Measurements from ENCODE around the gene CCDC157.
"Not testable (repeated sequence)": the region's sequence is repeated elsewhere in the genome, so short reads cannot be mapped to it uniquely, and the experiment has no call there.

Gene CCDC157

DNA sequence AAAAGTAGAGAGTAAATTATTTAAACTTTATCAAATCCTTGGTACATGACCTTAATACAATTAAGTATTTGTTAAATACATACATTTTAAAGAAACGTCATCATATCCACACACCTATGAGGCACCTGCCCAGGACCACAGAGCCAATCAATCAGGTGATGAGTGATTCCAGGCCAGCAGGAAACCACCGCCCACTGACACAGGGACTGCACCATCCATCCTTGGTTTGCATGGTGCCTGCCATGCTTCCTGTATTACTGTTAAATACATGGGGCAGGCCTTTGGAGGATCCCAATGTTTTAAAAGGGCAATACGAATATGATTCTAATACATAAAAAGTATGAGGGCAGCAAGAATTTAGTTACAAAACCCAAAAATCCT lies 23.1 kb upstream of the CCDC157 start:
- Histone ChIP-seq H2AFZ (no peak overlapping the region), H3K27me3 (ENCODE audit: control insufficient read depth, insufficient read depth, low read length) (no peaks in the 10 kb centered on the region), H3K4me2 (ENCODE audit: low read length) (no peak overlapping the region), H3K27ac (no peak overlapping the region), H3K4me1 (no peaks in the 10 kb centered on the region), H3K36me3 (ENCODE audit: control insufficient read depth, insufficient read depth, low read length) (no peaks in the 10 kb centered on the region), H3K9me3 (ENCODE audit: control insufficient read depth, low read length) (no peaks in the 10 kb centered on the region), H3K9ac (no peak overlapping the region), H3K79me2 (no peaks in the 10 kb centered on the region), H3K4me3 (ENCODE audit: low read depth, low read length) (no peak overlapping the region)
- TF ChIP-seq, protein P1, sequence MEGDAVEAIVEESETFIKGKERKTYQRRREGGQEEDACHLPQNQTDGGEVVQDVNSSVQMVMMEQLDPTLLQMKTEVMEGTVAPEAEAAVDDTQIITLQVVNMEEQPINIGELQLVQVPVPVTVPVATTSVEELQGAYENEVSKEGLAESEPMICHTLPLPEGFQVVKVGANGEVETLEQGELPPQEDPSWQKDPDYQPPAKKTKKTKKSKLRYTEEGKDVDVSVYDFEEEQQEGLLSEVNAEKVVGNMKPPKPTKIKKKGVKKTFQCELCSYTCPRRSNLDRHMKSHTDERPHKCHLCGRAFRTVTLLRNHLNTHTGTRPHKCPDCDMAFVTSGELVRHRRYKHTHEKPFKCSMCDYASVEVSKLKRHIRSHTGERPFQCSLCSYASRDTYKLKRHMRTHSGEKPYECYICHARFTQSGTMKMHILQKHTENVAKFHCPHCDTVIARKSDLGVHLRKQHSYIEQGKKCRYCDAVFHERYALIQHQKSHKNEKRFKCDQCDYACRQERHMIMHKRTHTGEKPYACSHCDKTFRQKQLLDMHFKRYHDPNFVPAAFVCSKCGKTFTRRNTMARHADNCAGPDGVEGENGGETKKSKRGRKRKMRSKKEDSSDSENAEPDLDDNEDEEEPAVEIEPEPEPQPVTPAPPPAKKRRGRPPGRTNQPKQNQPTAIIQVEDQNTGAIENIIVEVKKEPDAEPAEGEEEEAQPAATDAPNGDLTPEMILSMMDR (IDR thresholded peaks at IDR 0.05) = no peak

DNA sequence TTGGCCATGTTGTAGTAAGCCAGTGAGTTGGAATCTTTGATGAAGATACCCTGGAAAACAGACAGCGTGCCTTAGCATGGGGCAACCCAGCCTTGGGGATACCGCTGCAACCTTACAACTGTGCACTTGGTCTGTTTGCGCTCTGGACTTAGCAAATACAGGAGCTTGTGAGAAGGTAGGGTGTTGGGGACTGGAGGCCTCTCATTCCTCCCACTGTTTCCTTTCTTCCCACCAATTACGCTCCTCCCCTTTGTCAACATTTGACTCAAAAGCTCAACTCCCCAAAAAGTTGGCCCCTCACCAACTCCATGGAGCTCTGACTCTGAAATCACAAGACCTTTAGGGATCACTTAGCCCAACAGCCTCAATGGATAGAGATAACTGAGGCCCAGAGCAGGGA lies 22.2 kb upstream of the CCDC157 start:
- H3K9ac ChIP-seq = no peak overlapping the region
- no peaks in the 10 kb centered on the region for H3K27me3 ChIP-seq (ENCODE audit: control insufficient read depth, insufficient read depth, low read length)
- H3K36me3 ChIP-seq (ENCODE audit: control insufficient read depth, insufficient read depth, low read length) = no peaks in the 10 kb centered on the region
- no peak overlapping the region for H3K27ac ChIP-seq
- H3K4me2 ChIP-seq (ENCODE audit: low read length) = no peak overlapping the region
- H3K4me1 ChIP-seq = no peaks in the 10 kb centered on the region
- H2AFZ ChIP-seq = no peak overlapping the region
- TF ChIP-seq, protein P1 (IDR thresholded peaks at IDR 0.05) = no peak
- H3K4me3 ChIP-seq (ENCODE audit: low read depth, low read length) = no peak overlapping the region
- H3K9me3 ChIP-seq (ENCODE audit: control insufficient read depth, low read length) = no peaks in the 10 kb centered on the region
- no peaks in the 10 kb centered on the region for H3K79me2 ChIP-seq

DNA sequence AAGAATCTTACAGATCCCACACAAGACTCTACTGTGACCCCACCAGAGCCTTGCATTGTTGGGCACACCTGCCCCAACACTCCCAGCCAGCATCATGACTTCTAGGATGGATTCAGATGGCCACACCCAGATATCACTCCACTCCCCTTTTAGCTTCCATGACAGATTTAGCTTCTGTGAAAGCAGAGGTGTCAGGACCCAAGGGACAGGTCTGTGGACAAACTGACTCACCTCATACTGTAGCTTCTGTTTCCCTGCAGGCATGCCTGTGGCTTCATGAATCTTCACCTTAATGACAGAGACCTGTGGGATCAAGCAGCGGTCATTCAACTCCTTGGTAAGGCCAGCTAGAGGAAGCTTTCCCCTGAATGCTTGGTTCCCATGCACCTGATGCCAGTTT lies 21.6 kb upstream of the CCDC157 start:
- no peak overlapping the region for H3K27ac ChIP-seq
- no peaks in the 10 kb centered on the region for H3K27me3 ChIP-seq (ENCODE audit: control insufficient read depth, insufficient read depth, low read length)
- H3K36me3 ChIP-seq (ENCODE audit: control insufficient read depth, insufficient read depth, low read length) = no peaks in the 10 kb centered on the region

DNA sequence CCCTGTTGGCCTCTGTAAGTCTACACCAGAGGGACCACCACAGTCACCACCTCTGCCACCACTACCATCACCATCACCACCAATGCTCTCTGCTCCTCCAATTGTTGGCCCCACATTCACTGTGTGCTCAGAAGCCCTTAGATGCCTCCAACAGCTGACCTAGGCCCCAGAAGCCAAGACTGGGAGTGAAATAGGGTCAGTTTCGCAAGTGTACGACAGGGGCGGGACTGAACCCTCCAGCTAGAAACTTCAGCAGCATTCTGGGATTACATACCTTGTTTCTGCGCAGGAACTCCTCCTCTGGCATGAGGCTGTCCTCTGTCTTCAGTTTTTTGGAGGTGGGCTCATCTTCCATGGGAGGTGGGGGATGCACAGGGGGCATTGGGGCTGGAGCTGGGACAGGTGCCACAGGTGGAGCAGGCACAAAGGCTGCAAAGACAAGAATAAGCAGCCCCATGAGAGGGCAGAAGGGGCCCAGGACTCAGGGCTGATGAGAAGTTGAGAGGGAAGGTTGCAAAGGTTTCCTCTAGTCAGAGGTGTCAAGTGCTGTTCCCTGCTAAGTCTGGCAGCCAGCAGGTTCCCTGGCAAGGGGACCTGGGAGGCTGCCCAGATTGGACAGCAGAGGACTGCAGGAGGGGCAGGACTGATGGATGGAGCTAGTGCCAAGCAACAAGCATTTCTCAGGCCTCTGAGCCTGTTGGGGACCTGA lies 19.9 kb upstream of the CCDC157 start:
- Histone ChIP-seq H3K4me2 (ENCODE audit: low read length) (no peak overlapping the region), H3K79me2 (no peaks in the 10 kb centered on the region), H3K27me3 (ENCODE audit: control insufficient read depth, insufficient read depth, low read length) (no peaks in the 10 kb centered on the region), H3K9me3 (ENCODE audit: control insufficient read depth, low read length) (no peaks in the 10 kb centered on the region), H2AFZ (no peak overlapping the region), H3K4me1 (no peaks in the 10 kb centered on the region), H3K27ac (no peak overlapping the region), H3K9ac (no peak overlapping the region), H3K36me3 (ENCODE audit: control insufficient read depth, insufficient read depth, low read length) (no peaks in the 10 kb centered on the region), H3K4me3 (ENCODE audit: low read depth, low read length) (no peak overlapping the region)
- TF ChIP-seq, protein P1 (IDR thresholded peaks at IDR 0.05) = no peak

More for the DNA sequence above, 21.6 kb upstream of the CCDC157 start:
- H3K4me3 ChIP-seq (ENCODE audit: low read depth, low read length) = no peak overlapping the region
- H2AFZ ChIP-seq = no peak overlapping the region
- no peaks in the 10 kb centered on the region for H3K4me1 ChIP-seq
- no peaks in the 10 kb centered on the region for H3K79me2 ChIP-seq
- TF ChIP-seq, protein P1 (IDR thresholded peaks at IDR 0.05) = no peak
- no peak overlapping the region for H3K4me2 ChIP-seq (ENCODE audit: low read length)
- no peaks in the 10 kb centered on the region for H3K9me3 ChIP-seq (ENCODE audit: control insufficient read depth, low read length)
- H3K9ac ChIP-seq = no peak overlapping the region

DNA sequence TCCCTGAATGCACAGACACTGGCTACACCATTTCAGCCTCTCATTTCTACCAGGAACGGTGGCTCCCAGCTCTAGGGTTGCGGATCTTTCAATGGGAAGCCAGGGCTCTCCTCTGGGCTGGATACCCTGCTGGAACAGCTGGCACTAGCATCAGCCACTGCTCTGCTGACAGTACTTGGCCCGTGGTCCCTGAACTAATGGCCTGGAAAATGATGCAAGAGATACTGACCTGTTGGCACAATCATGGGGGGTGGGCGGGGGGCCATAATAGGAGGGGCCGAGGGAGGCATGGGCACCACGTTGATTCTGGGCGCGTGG lies 19.4 kb upstream of the CCDC157 start:
- no peak overlapping the region for H3K27ac ChIP-seq

DNA sequence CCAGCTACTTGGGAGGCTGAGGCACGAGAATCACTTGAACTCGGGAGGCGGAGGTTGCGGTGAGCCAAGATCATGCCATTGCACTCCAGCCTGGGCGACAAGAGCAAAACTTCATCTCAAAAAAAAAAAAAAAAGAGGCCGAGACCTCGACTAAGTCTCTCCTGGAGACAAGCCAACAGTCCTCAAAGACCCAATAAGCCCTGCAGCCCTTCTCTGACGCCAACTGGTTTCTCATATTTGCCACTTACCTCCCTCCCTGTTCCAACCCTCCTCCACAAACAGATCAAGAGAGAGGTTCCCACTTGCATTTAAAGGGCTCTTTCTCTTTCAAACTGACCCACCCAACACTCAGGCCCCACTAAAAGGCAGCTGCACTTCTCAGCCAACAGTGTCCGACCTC lies 18.5 kb upstream of the CCDC157 start:
- not testable (repeated sequence) for H3K27me3 ChIP-seq (ENCODE audit: control insufficient read depth, insufficient read depth, low read length); H3K36me3 ChIP-seq (ENCODE audit: control insufficient read depth, insufficient read depth, low read length); H3K9ac ChIP-seq; H3K9me3 ChIP-seq (ENCODE audit: control insufficient read depth, low read length); H3K79me2 ChIP-seq; H3K27ac ChIP-seq; H3K4me2 ChIP-seq (ENCODE audit: low read length); H2AFZ ChIP-seq; H3K4me1 ChIP-seq; H3K4me3 ChIP-seq (ENCODE audit: low read depth, low read length)

More for the DNA sequence above, 19.4 kb upstream of the CCDC157 start:
- H3K9me3 ChIP-seq (ENCODE audit: control insufficient read depth, low read length) = no peaks in the 10 kb centered on the region
- no peak overlapping the region for H2AFZ ChIP-seq
- H3K27me3 ChIP-seq (ENCODE audit: control insufficient read depth, insufficient read depth, low read length) = no peaks in the 10 kb centered on the region
- no peaks in the 10 kb centered on the region for H3K79me2 ChIP-seq
- no peak overlapping the region for H3K4me3 ChIP-seq (ENCODE audit: low read depth, low read length)
- no peaks in the 10 kb centered on the region for H3K4me1 ChIP-seq
- H3K4me2 ChIP-seq (ENCODE audit: low read length) = no peak overlapping the region
- no peak overlapping the region for H3K9ac ChIP-seq
- TF ChIP-seq, protein P1 (IDR thresholded peaks at IDR 0.05) = no peak
- H3K36me3 ChIP-seq (ENCODE audit: control insufficient read depth, insufficient read depth, low read length) = no peaks in the 10 kb centered on the region
